Skin of body (tissue), 2 donors: ENCODE measurements around the gene GPLD1. TPM values are rescaled to one million over a fixed set of nuclear protein-coding genes. Genes with fewer than 3 reads are reported as not detected.
A peak's percentile ranks its signal among the peaks of the same experiment; 100 is the strongest.

Experiments
- DNase-seq: peaks from one replicate; lab custom pipeline; 2025; lab: John Stamatoyannopoulos, UW
- total RNA-seq: library from RNA; depleted of rRNA; stranded (reverse); fragments of >200 nt; gene quantifications from one replicate; pipeline ENCODE4 v1.2.3, GENCODE V29; 2014

Gene GPLD1
- total RNA-seq, 1 donor from 2014 or later = 10.2 TPM

- DNase-seq = no peak
Measured at GRCh38 chr6:24500683-24501082, 11.3 kb upstream of the GPLD1 start.

- no peak for DNase-seq
Measured at GRCh38 chr6:24497254-24497970, 8.0 kb upstream of the GPLD1 start.

GRCh38 chr6:24494821-24495795 is 5.7 kb upstream of the GPLD1 start, which contains the start of gene ALDH5A1:
Gene ALDH5A1, plus strand, starts transcription at chr6:24494969. Its CDS starts 28 bp downstream, at chr6:24494997.
- peak; percentile 15 for DNase-seq

- DNase-seq = no peak
Measured at GRCh38 chr6:24493945-24494820, 4.8 kb upstream of the GPLD1 start.

- DNase-seq = no peak
Measured at GRCh38 chr6:24492475-24492874, 3.1 kb upstream of the GPLD1 start.

- DNase-seq = no peak
Measured at GRCh38 chr6:24490948-24491347, 1.6 kb upstream of the GPLD1 start.

- DNase-seq = no peak
Measured at GRCh38 chr6:24489881-24490280, 503 bp upstream of the GPLD1 start.

- DNase-seq = no peak
Measured at GRCh38 chr6:24486065-24486464, 3.3 kb downstream of the GPLD1 start.

GRCh38 chr6:24484657-24485323 is 4.6 kb downstream of the GPLD1 start:
- no peak for DNase-seq

GRCh38 chr6:24481449-24481848 is 7.9 kb downstream of the GPLD1 start:
- no peak for DNase-seq

- DNase-seq = no peak
Measured at GRCh38 chr6:24480705-24481104, 8.7 kb downstream of the GPLD1 start.

- no peak for DNase-seq
Measured at GRCh38 chr6:24478903-24479302, 10.5 kb downstream of the GPLD1 start.

GRCh38 chr6:24477070-24477469 is 12.3 kb downstream of the GPLD1 start:
- no peak for DNase-seq

- no peak for DNase-seq
Measured at GRCh38 chr6:24476631-24477030, 12.7 kb downstream of the GPLD1 start.

- DNase-seq = no peak
Measured at GRCh38 chr6:24472181-24472580, 17.2 kb downstream of the GPLD1 start.

- no peak for DNase-seq
Measured at GRCh38 chr6:24469811-24470210, 19.6 kb downstream of the GPLD1 start.

GRCh38 chr6:24464253-24465038 is 24.9 kb downstream of the GPLD1 start:
- DNase-seq = no peak

- DNase-seq = no peak
Measured at GRCh38 chr6:24460966-24461365, 28.4 kb downstream of the GPLD1 start.

- no peak for DNase-seq
Measured at GRCh38 chr6:24458941-24459340, 30.4 kb downstream of the GPLD1 start.

GRCh38 chr6:24458134-24458533 is 31.2 kb downstream of the GPLD1 start:
- DNase-seq = no peak
